K562 (cell line): ENCODE results near the gene TAS1R3. TPM values are rescaled to one million over a fixed set of nuclear protein-coding genes. Genes with fewer than 3 reads are reported as not detected.

Source experiments
- ATAC-seq: fragments of 200-7000 bp; cut with Tn5 transposase; 3 replicates; pipeline ENCODE4 v1.9.1; 2020; ENCODE audit warnings: moderate library complexity
- BruUV-seq: library from RNA; stranded (reverse); fragments of 400-500 nt; replicated peaks from 2 replicates; lab custom pipeline; 2021; lab: Mats Ljungman, UMichigan
- CTCF ChIA-PET: fragments of 300-600 bp; formaldehyde crosslinking; extraction: SDS; loops from one replicate; lab custom pipeline; 2021; ENCODE audit warnings: low intra/inter-chr PET ratio; lab: Yijun Ruan, JAX
- POLR2A ChIA-PET: fragments of 300-600, 350-650 bp; sonication (Branson Sonifier 250); formaldehyde crosslinking; extraction: SDS; loops from one replicate; lab custom pipeline; 2021; ENCODE audit warnings: antibody characterized with exemption, inconsistent platforms; lab: Yijun Ruan, JAX
- DNase-seq, 4 experiments: peaks; one replicate each; pipeline versions ENCODE4 v3.0.0 to v3.0.0-alpha.2; 2011 to 2018; ENCODE audit warnings: low spot score in 3 of 4, mixed read lengths in 3 of 4; ENCODE audit errors: extremely low read depth in 1 of 4
- FAIRE-seq: peaks from 2 replicates; lab custom pipeline; 2011; peaks lifted over from hg19 to GRCh38; lab: Jason Lieb, UNC
- H2AFZ ChIP-seq: 2 replicates; pipeline ENCODE4 v1.6.0; 2011; ENCODE audit warnings: low read depth, low read length, control low read depth, inconsistent platforms
- H3K27ac ChIP-seq: fragments of 200-600 bp; 3 replicates; pipeline ENCODE4 v1.8.0; 2011; ENCODE audit warnings: low read depth, mild to moderate bottlenecking, control low read depth, inconsistent platforms, low read length, moderate library complexity, mixed read lengths; ENCODE audit errors: extremely low read depth
- H3K27me3 ChIP-seq, 2 experiments: fragments of 300-600 bp in 1 of 2; 2 replicates in 1 of 2; 3 replicates in 1 of 2; pipeline versions ENCODE4 v1.6.0 to v1.8.0; 2011; ENCODE audit warnings: inconsistent platforms in 2 of 2, low read length in 2 of 2, mild to moderate bottlenecking in 1 of 2, mixed read lengths in 1 of 2, moderate library complexity in 1 of 2; ENCODE audit not compliant: control insufficient read depth in 2 of 2, insufficient read depth in 2 of 2
- H3K36me3 ChIP-seq: fragments of 300-600 bp; 3 replicates; pipeline ENCODE4 v1.8.0; 2011; ENCODE audit warnings: mild to moderate bottlenecking, low read length, inconsistent platforms; ENCODE audit not compliant: control insufficient read depth, insufficient read depth
- H3K4me1 ChIP-seq, 2 experiments: fragments of 200-600 bp in 1 of 2; replicated peaks in 1 of 2; 2 replicates in 1 of 2; 3 replicates in 1 of 2; pipeline versions ENCODE4 v1.5.1 to v1.8.0; 2011; ENCODE audit warnings: inconsistent platforms in 2 of 2, low read length in 2 of 2, mild to moderate bottlenecking in 1 of 2, mixed read lengths in 1 of 2, moderate library complexity in 1 of 2; ENCODE audit not compliant: control insufficient read depth in 2 of 2, insufficient read depth in 2 of 2
- H3K4me2 ChIP-seq: 2 replicates; pipeline ENCODE4 v1.6.1; 2011; ENCODE audit warnings: low read length, control low read depth, inconsistent platforms, mixed read lengths; ENCODE audit not compliant: insufficient read depth
- H3K4me3 ChIP-seq: fragments of 200-600 bp; sonication (generic), shearing (Covaris generic); 2 replicates; pipeline ENCODE4 v1.5.1; 2016; ENCODE audit warnings: control low read depth, inconsistent platforms
- H3K79me2 ChIP-seq: fragments of 200-600 bp; 3 replicates; pipeline ENCODE4 v1.8.0; 2011; ENCODE audit warnings: low read length, inconsistent platforms; ENCODE audit not compliant: control insufficient read depth, insufficient read depth
- H3K9ac ChIP-seq, 2 experiments: 2 replicates each; pipeline versions ENCODE4 v1.6.0 to v1.6.1; 2011; ENCODE audit warnings: low read depth in 2 of 2, low read length in 2 of 2, control low read depth in 1 of 2, inconsistent platforms in 1 of 2, mild to moderate bottlenecking in 1 of 2, mixed read lengths in 1 of 2; ENCODE audit not compliant: insufficient read depth in 1 of 2
- H3K9me1 ChIP-seq: one replicate; pipeline ENCODE4 v1.6.0; 2011; ENCODE audit warnings: inconsistent platforms, mild to moderate bottlenecking, low read length, moderate library complexity; ENCODE audit not compliant: control insufficient read depth, insufficient read depth
- H3K9me3 ChIP-seq: replicated peaks from 2 replicates; pipeline ENCODE4 v1.5.1; 2011; ENCODE audit warnings: low read depth, low read length, inconsistent platforms; ENCODE audit not compliant: control insufficient read depth, insufficient read depth
- H4K20me1 ChIP-seq: replicated peaks from 2 replicates; pipeline ENCODE4 v1.6.1; 2011; ENCODE audit warnings: low read length, inconsistent platforms, mixed read lengths; ENCODE audit not compliant: control insufficient read depth, insufficient read depth
- GABPB1 ChIP-seq: sonication (generic); formaldehyde crosslinking; IDR thresholded peaks from 2 replicates; pipeline ENCODE4 v1.8.0; 2022; ENCODE audit warnings: mild to moderate bottlenecking, missing genetic modification reagents
- HMGN3 ChIP-seq: IDR thresholded peaks from 2 replicates; pipeline ENCODE4 v1.6.1; 2011; ENCODE audit warnings: borderline replicate concordance, low read depth, mild to moderate bottlenecking, mixed read lengths, low read length; ENCODE audit not compliant: insufficient read length; ENCODE audit errors: extremely low read depth
- HNRNPL ChIP-seq: fragments of 200-400 bp; formaldehyde crosslinking; IDR thresholded peaks from 2 replicates; pipeline ENCODE4 v1.6.1; 2017; ENCODE audit warnings: low read depth, mild to moderate bottlenecking, low read length
- KDM5B ChIP-seq: fragments of 200-600 bp; sonication (generic); IDR thresholded peaks from 2 replicates; pipeline ENCODE4 v1.6.1; 2012; ENCODE audit warnings: low read depth, mild to moderate bottlenecking, moderate library complexity, low read length, control low read depth, inconsistent platforms; ENCODE audit not compliant: insufficient replicate concordance
- POLR2G ChIP-seq: fragments of 200-400 bp; formaldehyde crosslinking; IDR thresholded peaks from 2 replicates; pipeline ENCODE4 v1.6.1; 2017; ENCODE audit warnings: low read depth, mild to moderate bottlenecking, antibody characterized with exemption, low read length, moderate library complexity
- RBFOX2 ChIP-seq: fragments of 200-400 bp; formaldehyde crosslinking; IDR thresholded peaks from 2 replicates; pipeline ENCODE4 v1.6.1; 2017; ENCODE audit warnings: low read depth, mild to moderate bottlenecking, low read length, moderate library complexity
- ZNF445 ChIP-seq: fragments of 250-450 bp; sonication (Bioruptor Pico); IDR thresholded peaks from 2 replicates; pipeline ENCODE4 v1.4.0; 2020; ENCODE audit warnings: low read depth, mild to moderate bottlenecking, moderate library complexity
- WGBS: fragments of 100-300 bp; shearing (Covaris generic); methylation state at CpG from one replicate; pipeline ENCODE4 v1.1.6; 2016; ENCODE audit warnings: low coverage, mixed read lengths; ENCODE audit not compliant: insufficient coverage; ENCODE audit errors: missing lambda C conversion rate; 5-methylcytosine and 5-hydroxymethylcytosine counted together
- in situ Hi-C: fragments of 300-500 bp; cut with MboI; formaldehyde crosslinking; loops from 4 replicates; pipeline ENCODE4 v1.15.0; 2018; ENCODE audit warnings: inconsistent platforms, mixed read lengths
- intact Hi-C: fragments of 100-400 bp; cut with micrococcal nuclease; formaldehyde crosslinking; loops from 2 replicates; pipeline ENCODE4 v1.14.2; 2022
- polyA plus RNA-seq, 8 experiments: library from polyadenylated mRNA; depleted of rRNA in 4 of 8; stranded (reverse) in 5 of 8; unstranded in 3 of 8; fragments of >200 nt; fragmentation: Nextera tagmentation in 2 of 8; fragmentation: Illumina TruSeq in 1 of 8; extraction: Ambion mirVana in 2 of 8; extraction: Trizol in 1 of 8; gene quantifications; 2 replicates each; pipeline versions ENCODE4 v1.2.1 to v1.2.3, GENCODE V29; 2011 to 2014; ENCODE audit warnings: inconsistent platforms in 1 of 8, missing spikeins in 1 of 8
- total RNA-seq, 7 experiments: library from RNA; depleted of rRNA in 6 of 7; stranded (reverse); fragments of >200 nt in 6 of 7; fragmentation: Illumina TruSeq in 2 of 7; extraction: Trizol in 2 of 7; gene quantifications; 2 replicates each; pipeline versions ENCODE4 v1.2.1 to v1.2.3, GENCODE V29; 2011 to 2021; ENCODE audit warnings: low replicate concordance in 1 of 7
- TF ChIP-seq, protein P1 (sequence below): fragments of 250-450 bp; sonication (Bioruptor Pico); IDR thresholded peaks from 2 replicates; pipeline ENCODE4 v1.9.0; 2021; ENCODE audit warnings: mild to moderate bottlenecking, inconsistent platforms
- TF ChIP-seq, protein P2 (sequence below): sonication (generic); formaldehyde crosslinking; IDR thresholded peaks from 2 replicates; pipeline ENCODE4 v1.8.1; 2023; ENCODE audit warnings: mild to moderate bottlenecking, missing genetic modification reagents
- TF ChIP-seq, protein P3 (sequence below): fragments of 450-650 bp; formaldehyde crosslinking; conservative IDR thresholded peaks from 2 replicates; pipeline ENCODE4 v1.4.0; 2022; ENCODE audit warnings: mild to moderate bottlenecking, missing genetic modification characterization

TAS1R3 gene
- total and polyA plus RNA-seq, 9 of the 15 experiments (the other 6 are each of a cell fraction or from before 2014, with no cell fraction given): 0.07 to 0.13 TPM; not detected in 7

DNA sequence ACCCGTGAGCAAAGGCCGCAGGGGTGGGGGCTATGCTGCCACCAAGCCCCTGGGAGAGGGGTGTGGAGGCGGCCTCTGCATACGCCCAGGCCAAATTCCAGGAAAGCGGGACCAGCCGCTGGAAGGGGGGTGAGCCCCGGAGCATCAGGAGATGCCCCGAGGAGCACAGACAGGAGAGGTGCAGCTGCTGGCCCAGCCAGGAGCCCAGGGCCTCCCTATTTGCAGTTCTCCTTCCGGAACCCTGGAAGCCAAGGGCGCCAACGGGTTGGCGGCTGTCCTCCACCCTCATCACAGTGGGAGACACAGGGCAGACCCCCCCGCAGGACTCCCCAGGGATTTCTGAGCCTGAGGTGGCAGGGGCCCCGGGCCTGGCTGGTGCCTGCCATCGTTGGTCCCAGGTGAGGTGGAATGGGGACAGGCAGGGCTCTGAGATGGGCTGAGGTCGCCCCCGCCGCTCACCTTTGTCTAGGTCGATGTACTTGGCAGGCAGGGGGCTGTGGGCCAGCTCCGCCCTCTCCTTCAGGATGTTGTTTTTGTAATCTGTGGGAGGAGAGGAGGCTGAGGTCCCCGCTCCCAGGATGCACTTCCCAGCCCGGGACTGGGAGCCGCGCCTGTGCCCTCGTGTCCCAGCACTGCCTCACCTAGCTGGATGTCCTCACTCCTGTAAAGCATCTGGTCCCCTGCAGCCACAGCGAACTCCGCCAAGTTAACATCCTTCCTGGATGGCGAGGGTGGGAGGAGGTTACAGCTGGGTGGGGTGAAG is 22.5 kb downstream of the TAS1R3 start:
- FAIRE-seq: no peak
- no TSS peak for BruUV-seq
- no peak overlapping the region for H3K27ac ChIP-seq
- H3K79me2 ChIP-seq: peaks cover 16% of the 10 kb centered on the region
- ChIA-PET CTCF (no interaction called here), POLR2A (interaction anchor here (0.5 to 1.1 kb wide), 4 partner anchors 15 to 141 kb away, joined by 3 read pairs; no protein-coding TSS in a partner anchor)
- H3K9ac ChIP-seq: peak overlapping the region in 1 of 2 experiments; percentile 69; a peak in 2 of 4 replicates
- in situ Hi-C loops (no loop called here), intact Hi-C loops (no loop called here)
- H4K20me1 ChIP-seq: peaks cover 3% of the 10 kb centered on the region; the same call in 1 of the 2 replicates
- DNase-seq: no peak
- H2AFZ ChIP-seq: no peak overlapping the region
- no peak overlapping the region for H3K4me3 ChIP-seq
- H3K4me1 ChIP-seq: peaks cover 16 to 76% of the 10 kb centered on the region in 2 experiments
- WGBS: 71% methylated on average over 26 of the region's 28 CpGs
- no peaks in the 10 kb centered on the region for H3K36me3 ChIP-seq
- H3K9me3 ChIP-seq: no peaks in the 10 kb centered on the region
- TF ChIP-seq, protein P1, sequence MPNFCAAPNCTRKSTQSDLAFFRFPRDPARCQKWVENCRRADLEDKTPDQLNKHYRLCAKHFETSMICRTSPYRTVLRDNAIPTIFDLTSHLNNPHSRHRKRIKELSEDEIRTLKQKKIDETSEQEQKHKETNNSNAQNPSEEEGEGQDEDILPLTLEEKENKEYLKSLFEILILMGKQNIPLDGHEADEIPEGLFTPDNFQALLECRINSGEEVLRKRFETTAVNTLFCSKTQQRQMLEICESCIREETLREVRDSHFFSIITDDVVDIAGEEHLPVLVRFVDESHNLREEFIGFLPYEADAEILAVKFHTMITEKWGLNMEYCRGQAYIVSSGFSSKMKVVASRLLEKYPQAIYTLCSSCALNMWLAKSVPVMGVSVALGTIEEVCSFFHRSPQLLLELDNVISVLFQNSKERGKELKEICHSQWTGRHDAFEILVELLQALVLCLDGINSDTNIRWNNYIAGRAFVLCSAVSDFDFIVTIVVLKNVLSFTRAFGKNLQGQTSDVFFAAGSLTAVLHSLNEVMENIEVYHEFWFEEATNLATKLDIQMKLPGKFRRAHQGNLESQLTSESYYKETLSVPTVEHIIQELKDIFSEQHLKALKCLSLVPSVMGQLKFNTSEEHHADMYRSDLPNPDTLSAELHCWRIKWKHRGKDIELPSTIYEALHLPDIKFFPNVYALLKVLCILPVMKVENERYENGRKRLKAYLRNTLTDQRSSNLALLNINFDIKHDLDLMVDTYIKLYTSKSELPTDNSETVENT (CRISPR knock-in tag): 0 out of 2 replicates have a peak, but pooled peaks have one; percentile 18
- TF ChIP-seq KDM5B (peak; percentile 23), HNRNPL (0 out of 2 replicates have a peak, but pooled peaks have one; percentile 27), ZNF445 (CRISPR knock-in tag) (no peak), POLR2G (peak; percentile 57), GABPB1 (CRISPR knock-in tag) (0 out of 2 replicates have a peak, but pooled peaks have one; percentile 15), HMGN3 (peak; percentile 28), RBFOX2 (0 out of 2 replicates have a peak, but pooled peaks have one; percentile 28)
- TF ChIP-seq, protein P2, sequence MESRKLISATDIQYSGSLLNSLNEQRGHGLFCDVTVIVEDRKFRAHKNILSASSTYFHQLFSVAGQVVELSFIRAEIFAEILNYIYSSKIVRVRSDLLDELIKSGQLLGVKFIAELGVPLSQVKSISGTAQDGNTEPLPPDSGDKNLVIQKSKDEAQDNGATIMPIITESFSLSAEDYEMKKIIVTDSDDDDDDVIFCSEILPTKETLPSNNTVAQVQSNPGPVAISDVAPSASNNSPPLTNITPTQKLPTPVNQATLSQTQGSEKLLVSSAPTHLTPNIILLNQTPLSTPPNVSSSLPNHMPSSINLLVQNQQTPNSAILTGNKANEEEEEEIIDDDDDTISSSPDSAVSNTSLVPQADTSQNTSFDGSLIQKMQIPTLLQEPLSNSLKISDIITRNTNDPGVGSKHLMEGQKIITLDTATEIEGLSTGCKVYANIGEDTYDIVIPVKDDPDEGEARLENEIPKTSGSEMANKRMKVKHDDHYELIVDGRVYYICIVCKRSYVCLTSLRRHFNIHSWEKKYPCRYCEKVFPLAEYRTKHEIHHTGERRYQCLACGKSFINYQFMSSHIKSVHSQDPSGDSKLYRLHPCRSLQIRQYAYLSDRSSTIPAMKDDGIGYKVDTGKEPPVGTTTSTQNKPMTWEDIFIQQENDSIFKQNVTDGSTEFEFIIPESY (CRISPR knock-in tag): peak; percentile 82
- TF ChIP-seq, protein P3, sequence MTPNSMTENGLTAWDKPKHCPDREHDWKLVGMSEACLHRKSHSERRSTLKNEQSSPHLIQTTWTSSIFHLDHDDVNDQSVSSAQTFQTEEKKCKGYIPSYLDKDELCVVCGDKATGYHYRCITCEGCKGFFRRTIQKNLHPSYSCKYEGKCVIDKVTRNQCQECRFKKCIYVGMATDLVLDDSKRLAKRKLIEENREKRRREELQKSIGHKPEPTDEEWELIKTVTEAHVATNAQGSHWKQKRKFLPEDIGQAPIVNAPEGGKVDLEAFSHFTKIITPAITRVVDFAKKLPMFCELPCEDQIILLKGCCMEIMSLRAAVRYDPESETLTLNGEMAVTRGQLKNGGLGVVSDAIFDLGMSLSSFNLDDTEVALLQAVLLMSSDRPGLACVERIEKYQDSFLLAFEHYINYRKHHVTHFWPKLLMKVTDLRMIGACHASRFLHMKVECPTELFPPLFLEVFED: no peak
- ATAC-seq: no peak
- no peaks in the 10 kb centered on the region for H3K9me1 ChIP-seq
- no peaks in the 10 kb centered on the region for H3K27me3 ChIP-seq
- no peak overlapping the region for H3K4me2 ChIP-seq
